OCI-LY7 (cell line): ENCODE results near the gene PGPEP1. TPM values are rescaled to one million over a fixed set of nuclear protein-coding genes. Genes with fewer than 3 reads are reported as not detected.

Source experiments
- BruUV-seq: library from RNA; stranded (reverse); fragments of 400-500 nt; replicated peaks from 2 replicates; lab custom pipeline; 2021; lab: Mats Ljungman, UMichigan
- CTCF ChIA-PET: fragments of 300-600 bp; sonication (Branson Sonifier 250); formaldehyde crosslinking; loops from one replicate; lab custom pipeline; 2022; ENCODE audit warnings: antibody characterized with exemption; ENCODE audit not compliant: unreplicated experiment; lab: Charles Lee
- POLR2A ChIA-PET: fragments of 300-600 bp; sonication (Branson Sonifier 250); formaldehyde crosslinking; loops from one replicate; lab custom pipeline; 2022; ENCODE audit warnings: antibody characterized with exemption; lab: Charles Lee
- DNase-seq: peaks from one replicate; pipeline ENCODE4 v3.0.0-alpha.2; 2015; ENCODE audit warnings: low spot score
- H2AFZ ChIP-seq: fragments of 200-600 bp; sonication (generic), shearing (Covaris generic); 2 replicates; pipeline ENCODE4 v1.6.1; 2014; ENCODE audit warnings: mild to moderate bottlenecking, antibody characterized with exemption, low read length, moderate library complexity
- H3K27ac ChIP-seq: fragments of 200-600 bp; sonication (generic); 2 replicates; pipeline ENCODE4 v1.5.1; 2014; ENCODE audit warnings: mixed run types, low read depth, mild to moderate bottlenecking, moderate library complexity, low read length, inconsistent platforms; ENCODE audit not compliant: poor library complexity, severe bottlenecking
- H3K36me3 ChIP-seq: fragments of 200-600 bp; sonication (generic); 2 replicates; pipeline ENCODE4 v1.6.1; 2014; ENCODE audit warnings: mild to moderate bottlenecking, antibody characterized with exemption, low read length, moderate library complexity, mixed read lengths; ENCODE audit not compliant: insufficient read depth
- H3K4me1 ChIP-seq: fragments of 200-600 bp; sonication (generic); 2 replicates; pipeline ENCODE4 v1.5.1; 2014; ENCODE audit warnings: mild to moderate bottlenecking, low read length; ENCODE audit not compliant: insufficient read depth, poor library complexity, severe bottlenecking
- H3K4me2 ChIP-seq: fragments of 200-600 bp; sonication (generic); 2 replicates; pipeline ENCODE4 v1.6.1; 2014; ENCODE audit warnings: mild to moderate bottlenecking, low read length
- H3K4me3 ChIP-seq: fragments of 200-600 bp; sonication (generic); 2 replicates; pipeline ENCODE4 v1.5.1; 2014; ENCODE audit warnings: mild to moderate bottlenecking, low read depth, low read length; ENCODE audit not compliant: poor library complexity, severe bottlenecking
- H3K79me2 ChIP-seq: fragments of 200-600 bp; sonication (generic); 2 replicates; pipeline ENCODE4 v1.6.1; 2016; ENCODE audit warnings: low read depth, mild to moderate bottlenecking, low read length, moderate library complexity, mixed read lengths; ENCODE audit not compliant: insufficient read depth
- H3K9me2 ChIP-seq: fragments of 200-600 bp; sonication (generic); 2 replicates; pipeline ENCODE4 v1.6.1; 2016; ENCODE audit warnings: mild to moderate bottlenecking, low read length, mixed read lengths; ENCODE audit not compliant: insufficient read depth
- H3K9me3 ChIP-seq: fragments of 200-600 bp; sonication (generic); 2 replicates; pipeline ENCODE4 v1.6.1; 2014; ENCODE audit warnings: mild to moderate bottlenecking, mixed run types, low read length, mixed read lengths
- H4K20me1 ChIP-seq: fragments of 200-600 bp; sonication (generic); 2 replicates; pipeline ENCODE4 v1.6.1; 2014; ENCODE audit warnings: mild to moderate bottlenecking, antibody characterized with exemption, low read length, moderate library complexity, mixed read lengths; ENCODE audit not compliant: insufficient read depth
- EZH2phosphoT487 ChIP-seq: fragments of 200-600 bp; sonication (generic); IDR thresholded peaks from 2 replicates; pipeline ENCODE4 v1.6.1; 2018; ENCODE audit warnings: low read depth, borderline replicate concordance, mild to moderate bottlenecking, mixed run types, antibody characterized with exemption, low read length, moderate library complexity, mixed read lengths
- intact Hi-C: fragments of 100-400 bp; cut with micrococcal nuclease; formaldehyde crosslinking; loops from one replicate; pipeline ENCODE4 v1.10.0; 2022; ENCODE audit not compliant: unreplicated experiment
- total RNA-seq, 2 experiments: library from RNA; depleted of rRNA in 1 of 2; stranded (reverse); fragments of >200 nt in 1 of 2; shearing (Covaris generic) in 1 of 2; gene quantifications; 2 replicates each; pipeline ENCODE4 v1.2.3, GENCODE V29; 2014 to 2022
- TF ChIP-seq, protein P1 (sequence below): fragments of 200-600 bp; sonication (generic); conservative IDR thresholded peaks from 2 replicates; pipeline ENCODE4 v1.5.1; 2014; ENCODE audit warnings: mild to moderate bottlenecking, antibody characterized with exemption, low read length, moderate library complexity, mixed read lengths

Gene PGPEP1
- total RNA-seq, 2 experiments from 2014 or later = 15.2 to 44.1 TPM

DNA sequence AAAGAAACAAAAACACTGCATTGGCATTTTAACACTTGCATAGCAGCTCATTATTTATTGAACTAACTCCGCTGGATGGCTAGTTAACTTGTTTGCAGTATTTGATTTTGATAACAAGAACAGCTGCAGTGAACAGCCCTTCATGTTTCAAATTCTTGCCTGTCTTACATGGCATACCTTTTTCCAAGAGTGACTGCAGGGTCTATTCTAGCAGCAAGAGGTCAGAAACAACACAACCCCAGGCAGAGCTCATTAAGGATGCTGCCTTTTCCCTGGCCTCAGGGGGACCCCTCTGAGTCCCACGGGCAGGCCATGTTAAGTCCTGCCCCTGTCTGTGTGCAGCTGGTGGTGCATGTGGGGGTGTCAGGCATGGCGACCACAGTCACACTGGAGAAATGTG, 16.6 kb downstream of the PGPEP1 start:
- Histone ChIP-seq H3K4me1 (no peaks in the 10 kb centered on the region), H4K20me1 (no peaks in the 10 kb centered on the region), H3K9me3 (no peaks in the 10 kb centered on the region), H3K27ac (no peak overlapping the region), H3K4me2 (no peak overlapping the region), H3K4me3 (no peak overlapping the region), H3K79me2 (no peaks in the 10 kb centered on the region), H3K9me2 (no peaks in the 10 kb centered on the region), H3K36me3 (peaks cover 40% of the 10 kb centered on the region), H2AFZ (no peak overlapping the region)
- CTCF ChIA-PET = no interaction called here
- intact Hi-C loops = no loop called here
- BruUV-seq = no TSS peak
- DNase-seq = no peak
- TF ChIP-seq EZH2phosphoT487 = no peak
- TF ChIP-seq, protein P1, sequence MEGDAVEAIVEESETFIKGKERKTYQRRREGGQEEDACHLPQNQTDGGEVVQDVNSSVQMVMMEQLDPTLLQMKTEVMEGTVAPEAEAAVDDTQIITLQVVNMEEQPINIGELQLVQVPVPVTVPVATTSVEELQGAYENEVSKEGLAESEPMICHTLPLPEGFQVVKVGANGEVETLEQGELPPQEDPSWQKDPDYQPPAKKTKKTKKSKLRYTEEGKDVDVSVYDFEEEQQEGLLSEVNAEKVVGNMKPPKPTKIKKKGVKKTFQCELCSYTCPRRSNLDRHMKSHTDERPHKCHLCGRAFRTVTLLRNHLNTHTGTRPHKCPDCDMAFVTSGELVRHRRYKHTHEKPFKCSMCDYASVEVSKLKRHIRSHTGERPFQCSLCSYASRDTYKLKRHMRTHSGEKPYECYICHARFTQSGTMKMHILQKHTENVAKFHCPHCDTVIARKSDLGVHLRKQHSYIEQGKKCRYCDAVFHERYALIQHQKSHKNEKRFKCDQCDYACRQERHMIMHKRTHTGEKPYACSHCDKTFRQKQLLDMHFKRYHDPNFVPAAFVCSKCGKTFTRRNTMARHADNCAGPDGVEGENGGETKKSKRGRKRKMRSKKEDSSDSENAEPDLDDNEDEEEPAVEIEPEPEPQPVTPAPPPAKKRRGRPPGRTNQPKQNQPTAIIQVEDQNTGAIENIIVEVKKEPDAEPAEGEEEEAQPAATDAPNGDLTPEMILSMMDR = no peak
- POLR2A ChIA-PET = no interaction called here

DNA sequence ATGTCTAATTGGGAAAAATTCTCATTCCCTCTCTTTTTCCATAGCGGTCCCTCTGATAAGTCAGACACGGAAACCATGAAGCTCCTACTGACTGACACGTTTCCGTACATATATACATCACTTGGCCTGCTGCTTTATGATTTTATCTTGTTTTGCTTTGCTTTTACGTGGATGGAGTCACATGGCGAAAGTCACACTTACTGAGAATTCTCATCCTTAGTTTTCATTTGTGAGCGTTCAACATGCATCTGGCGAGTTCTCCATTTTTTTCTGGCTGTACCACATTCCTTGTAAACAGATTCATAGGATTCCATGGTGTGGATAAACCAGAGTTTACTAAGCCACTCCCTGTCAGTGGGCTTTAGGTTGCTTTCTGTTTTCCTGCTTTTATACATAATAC, 21.2 kb downstream of the PGPEP1 start:
- Histone ChIP-seq H3K36me3 (peaks cover 46% of the 10 kb centered on the region), H4K20me1 (no peaks in the 10 kb centered on the region), H3K4me1 (peaks cover 9% of the 10 kb centered on the region), H3K4me3 (no peak overlapping the region), H3K9me3 (no peaks in the 10 kb centered on the region), H3K79me2 (no peaks in the 10 kb centered on the region), H3K4me2 (no peak overlapping the region), H3K9me2 (no peaks in the 10 kb centered on the region), H2AFZ (no peak overlapping the region), H3K27ac (no peak overlapping the region)
- TF ChIP-seq, protein P1 = no peak
- TF ChIP-seq EZH2phosphoT487 = no peak
- intact Hi-C loops = no loop called here
- CTCF ChIA-PET = no interaction called here
- POLR2A ChIA-PET = no interaction called here
- no TSS peak for BruUV-seq
- no peak for DNase-seq

DNA sequence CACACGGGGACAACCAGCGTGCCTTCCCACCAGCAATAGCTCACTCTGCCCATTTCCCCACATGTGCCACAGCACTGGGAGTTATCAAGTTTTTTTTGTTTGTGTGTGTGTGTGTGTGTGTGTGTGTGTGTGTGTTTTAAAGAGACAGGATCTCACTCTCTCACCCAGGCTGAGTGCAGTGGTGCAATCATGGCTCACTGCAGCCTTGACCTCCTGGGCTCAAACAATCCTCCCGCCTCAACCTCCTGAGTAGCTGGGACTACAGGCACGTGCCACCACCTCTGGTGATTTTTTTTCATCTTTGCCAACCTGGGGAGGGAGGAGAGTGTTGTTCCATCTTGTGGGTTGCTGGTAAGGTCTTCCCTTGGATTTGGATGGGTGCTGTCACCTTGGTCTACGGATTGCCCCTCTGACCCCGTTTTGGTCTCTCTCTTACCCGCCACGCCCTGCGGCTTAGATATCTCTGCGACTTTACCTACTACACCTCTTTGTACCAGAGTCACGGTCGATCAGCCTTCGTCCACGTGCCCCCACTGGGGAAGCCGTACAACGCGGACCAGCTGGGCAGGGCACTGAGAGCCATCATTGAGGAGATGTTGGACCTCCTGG, 22.6 kb downstream of the PGPEP1 start:
- Histone ChIP-seq H3K36me3 (peaks cover 32% of the 10 kb centered on the region), H3K79me2 (no peaks in the 10 kb centered on the region), H3K4me3 (no peak overlapping the region), H3K4me2 (no peak overlapping the region), H3K9me2 (no peaks in the 10 kb centered on the region), H4K20me1 (no peaks in the 10 kb centered on the region), H3K27ac (no peak overlapping the region), H3K4me1 (peaks cover 9% of the 10 kb centered on the region), H3K9me3 (no peaks in the 10 kb centered on the region), H2AFZ (no peak overlapping the region)
- no peak for DNase-seq
- no TSS peak for BruUV-seq
- intact Hi-C loops = no loop called here
- CTCF ChIA-PET = no interaction called here
- no peak for TF ChIP-seq EZH2phosphoT487
- TF ChIP-seq, protein P1 = no peak
- POLR2A ChIA-PET = no interaction called here
